GM20431 (cell line): ENCODE measurements around the gene SEMA6B.

ENCODE experiments used
- in situ Hi-C: fragments of 300-500 bp; cut with MseI, MboI; formaldehyde crosslinking; loops from one replicate; pipeline ENCODE4 v1.15.0; 2020; ENCODE audit warnings: low sequenced_read_pairs; ENCODE audit not compliant: unreplicated experiment

SEMA6B gene

DNA sequence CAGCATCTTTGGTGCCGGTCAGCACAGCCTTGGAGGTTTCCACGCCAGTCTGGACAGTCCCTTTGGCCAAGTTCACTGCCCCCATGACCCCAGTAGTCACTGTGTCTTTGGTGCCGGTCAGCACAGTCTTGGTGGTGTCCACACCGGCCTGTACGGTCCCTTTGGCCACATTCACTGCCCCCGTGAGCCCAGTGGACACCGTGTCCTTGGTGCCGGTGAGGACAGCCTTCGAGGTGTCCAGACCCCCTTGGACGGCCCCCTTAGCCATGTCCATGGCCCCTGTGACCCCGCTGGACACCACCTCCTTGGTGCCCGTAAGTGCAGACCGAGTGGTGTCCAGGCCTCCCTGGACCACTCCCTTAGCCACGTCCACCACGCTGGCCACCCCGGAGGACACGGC lies 46.2 kb downstream of the SEMA6B start:
- in situ Hi-C loops, result no loop called here

- in situ Hi-C loops, result no loop called here
Observed at GRCh38 chr19:4512070-4512469, 47.4 kb downstream of the SEMA6B start.

DNA sequence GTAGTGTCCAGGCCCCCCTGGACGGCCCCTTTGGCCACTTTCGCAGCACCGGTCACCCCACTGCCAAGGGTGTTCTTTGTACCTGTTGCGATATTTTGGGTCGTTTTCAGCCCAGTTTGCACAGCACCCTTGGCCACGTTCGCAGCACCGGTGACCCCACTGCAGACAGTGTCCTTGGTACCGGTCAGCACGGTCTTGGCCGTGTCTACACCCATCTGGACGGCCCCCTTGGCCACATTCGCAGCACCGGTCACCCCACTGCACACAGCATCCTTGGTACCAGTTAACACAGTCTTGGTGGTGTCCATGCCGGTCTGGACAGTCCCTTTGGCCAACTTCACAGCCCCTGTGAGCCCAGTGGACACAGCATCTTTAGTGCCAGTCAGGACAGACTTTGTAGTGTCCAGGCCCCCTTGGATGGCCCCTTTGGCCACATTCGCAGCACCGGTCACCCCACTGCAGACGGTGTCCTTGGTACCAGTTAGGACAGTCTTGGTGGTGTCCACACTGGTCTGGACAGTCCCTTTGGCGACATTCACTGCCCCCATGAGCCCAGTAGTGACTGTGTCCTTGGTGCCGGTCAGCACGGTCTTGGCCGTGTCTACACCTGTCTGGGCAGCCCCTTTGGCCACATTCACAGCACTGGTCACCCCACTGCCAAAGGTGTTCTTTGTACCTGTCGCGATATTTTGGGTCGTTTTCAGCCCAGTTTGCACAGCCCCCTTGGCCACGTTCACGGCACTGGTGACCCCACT lies 48.0 kb downstream of the SEMA6B start:
- in situ Hi-C loops, result no loop called here

- in situ Hi-C loops, result no loop called here
Observed at GRCh38 chr19:4510435-4511255, 48.8 kb downstream of the SEMA6B start.

- in situ Hi-C loops, result no loop called here
Observed at GRCh38 chr19:4508698-4509097, 50.8 kb downstream of the SEMA6B start.

GRCh38 chr19:4507804-4508203 lies 51.7 kb downstream of the SEMA6B start:
- in situ Hi-C loops, result no loop called here

GRCh38 chr19:4507150-4507452 lies 52.4 kb downstream of the SEMA6B start:
- in situ Hi-C loops, result no loop called here

DNA sequence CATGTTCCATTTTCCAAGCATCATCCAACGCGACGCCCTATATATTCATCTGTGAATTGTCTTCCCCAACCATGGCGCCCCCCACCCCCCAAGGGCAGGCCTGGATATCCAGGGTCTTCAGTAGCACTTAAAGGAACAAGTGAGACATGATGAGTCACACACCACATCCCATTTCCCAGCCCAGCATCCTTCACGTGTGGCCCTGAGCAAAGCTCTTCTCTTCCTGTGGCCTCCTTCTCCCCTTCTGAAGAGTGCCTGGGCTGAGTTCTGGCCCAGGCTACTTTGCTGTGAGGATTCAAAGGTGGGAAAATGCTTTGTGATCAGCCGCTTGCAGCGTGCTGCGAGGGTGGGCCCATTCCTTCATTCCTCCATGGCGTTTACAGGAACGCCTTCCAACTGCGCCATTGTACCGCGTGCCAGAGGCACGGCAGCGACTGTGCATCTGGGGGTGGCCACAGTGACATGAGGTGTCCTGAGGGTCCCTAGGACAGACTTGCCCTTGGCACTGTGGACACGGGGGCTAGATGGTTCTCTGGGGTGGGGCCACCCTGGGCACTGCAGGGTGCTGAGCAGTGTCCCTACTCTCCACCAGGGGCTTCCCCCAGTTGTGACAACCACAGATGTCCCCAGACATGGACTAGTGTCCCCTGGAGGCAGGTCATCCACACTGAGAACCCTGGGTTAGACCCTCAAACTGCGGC lies 52.9 kb downstream of the SEMA6B start:
- in situ Hi-C loops, result no loop called here

DNA sequence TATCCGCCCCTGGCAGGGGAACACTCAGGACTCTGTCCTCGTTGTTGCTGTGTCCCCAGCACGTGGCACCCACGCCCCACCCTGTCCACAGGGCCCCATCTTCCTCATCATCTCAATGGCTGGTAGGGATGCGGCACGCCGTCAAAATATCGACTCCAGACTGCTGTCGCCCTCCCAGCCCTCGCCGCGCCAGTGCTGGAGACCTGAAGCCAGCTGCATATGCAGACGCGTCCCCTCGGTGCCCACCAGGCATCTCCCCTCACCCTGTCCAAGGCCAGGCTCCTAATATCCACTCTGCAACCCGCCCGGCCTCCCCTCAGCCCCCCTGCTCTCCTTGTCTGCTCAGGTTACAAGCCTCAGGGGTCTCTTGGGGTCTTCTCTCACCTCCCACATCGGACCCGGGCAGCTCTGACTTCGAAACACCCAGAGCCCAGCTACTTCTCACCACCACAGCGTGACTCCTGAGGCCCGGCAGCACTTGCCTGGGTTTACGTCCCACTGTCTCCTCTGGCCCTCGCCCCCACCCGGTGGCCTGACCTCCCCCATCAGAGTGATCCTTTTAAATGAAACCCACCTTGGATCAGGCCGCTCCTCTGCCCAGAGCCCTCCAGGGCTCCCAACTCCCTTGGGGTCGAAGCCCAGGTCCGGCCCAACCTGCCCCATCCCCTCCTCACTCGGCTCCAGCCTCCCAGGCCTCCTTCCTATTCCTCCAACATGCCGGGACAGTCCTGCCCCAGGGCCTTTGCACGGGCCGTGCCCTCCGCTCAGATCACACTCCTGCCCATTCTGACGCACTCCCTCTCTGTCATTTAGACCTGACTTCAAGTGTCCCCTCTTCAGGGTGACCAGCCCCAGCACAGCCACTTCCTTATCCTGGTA lies 53.7 kb downstream of the SEMA6B start:
- in situ Hi-C loops, result no loop called here

DNA sequence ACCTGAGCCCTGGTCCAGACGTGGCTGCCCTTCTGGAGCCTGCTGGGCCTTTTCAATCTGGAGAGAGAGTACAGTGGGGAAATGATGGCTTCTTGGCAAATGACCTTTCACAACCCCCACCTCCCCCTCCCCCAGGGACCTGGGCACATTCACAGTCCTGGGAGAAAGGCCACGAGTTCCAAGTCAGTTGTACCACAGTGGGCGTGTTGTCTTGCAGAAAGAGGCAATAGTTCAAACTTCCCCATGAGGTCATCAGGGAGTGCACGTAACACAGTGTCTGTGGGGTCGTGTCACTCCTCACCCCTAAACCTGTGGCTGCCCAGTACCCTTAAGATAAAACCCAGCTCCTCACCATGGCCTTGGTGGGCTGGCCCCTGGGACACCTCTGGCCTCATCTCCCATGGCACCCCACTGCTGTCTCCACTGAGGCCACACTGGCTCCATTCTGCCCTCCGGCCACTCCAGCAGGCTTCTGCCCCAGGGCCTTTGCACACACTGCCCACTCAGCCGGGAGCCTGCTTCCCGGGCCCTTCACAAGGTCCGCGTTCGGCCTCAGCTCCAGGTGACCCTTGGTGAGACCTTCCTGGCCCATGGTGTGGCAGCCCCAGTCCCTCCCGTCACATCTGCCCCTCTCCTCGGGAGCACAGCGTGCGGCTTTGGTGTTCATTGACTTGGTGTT lies 54.5 kb downstream of the SEMA6B start:
- in situ Hi-C loops, result no loop called here

DNA sequence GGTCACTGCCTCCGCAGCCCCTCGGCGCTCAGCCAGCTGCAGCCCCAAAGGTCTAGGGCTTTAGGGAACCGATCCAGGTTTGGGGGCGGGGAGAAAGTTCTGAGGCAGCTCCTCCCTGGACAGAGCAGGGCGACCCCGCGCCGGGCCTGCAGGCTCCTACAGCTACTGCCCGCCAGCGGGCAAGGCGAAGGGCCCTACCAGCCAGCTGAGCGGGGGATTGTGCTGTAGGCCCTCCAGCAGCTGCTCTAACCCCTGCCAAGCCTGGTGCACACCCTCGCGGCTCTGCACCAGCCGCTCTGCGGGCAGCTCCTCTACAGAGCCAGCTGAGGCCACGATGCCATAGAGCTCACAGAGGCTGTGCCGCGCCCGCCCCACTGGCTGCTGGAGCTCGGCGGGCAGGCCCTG lies 55.2 kb downstream of the SEMA6B start:
- in situ Hi-C loops, result no loop called here

DNA sequence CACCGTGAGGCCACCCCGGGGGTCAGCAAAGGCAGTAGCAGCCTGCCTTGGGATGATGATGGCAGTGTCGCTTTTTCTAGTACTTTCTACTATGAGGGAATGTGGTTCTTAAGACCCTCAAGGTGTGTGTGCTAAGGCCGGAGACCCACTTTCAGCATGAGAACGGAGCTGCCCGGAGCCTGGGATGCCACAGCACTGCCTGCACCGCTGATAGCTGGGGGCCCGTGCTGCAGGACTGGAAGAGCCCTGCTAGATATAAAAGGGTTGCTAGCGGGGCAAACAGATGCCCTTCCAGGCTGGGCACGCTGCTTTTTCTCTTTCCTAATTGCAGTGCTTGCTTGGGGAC lies 55.7 kb downstream of the SEMA6B start:
- in situ Hi-C loops, result no loop called here

DNA sequence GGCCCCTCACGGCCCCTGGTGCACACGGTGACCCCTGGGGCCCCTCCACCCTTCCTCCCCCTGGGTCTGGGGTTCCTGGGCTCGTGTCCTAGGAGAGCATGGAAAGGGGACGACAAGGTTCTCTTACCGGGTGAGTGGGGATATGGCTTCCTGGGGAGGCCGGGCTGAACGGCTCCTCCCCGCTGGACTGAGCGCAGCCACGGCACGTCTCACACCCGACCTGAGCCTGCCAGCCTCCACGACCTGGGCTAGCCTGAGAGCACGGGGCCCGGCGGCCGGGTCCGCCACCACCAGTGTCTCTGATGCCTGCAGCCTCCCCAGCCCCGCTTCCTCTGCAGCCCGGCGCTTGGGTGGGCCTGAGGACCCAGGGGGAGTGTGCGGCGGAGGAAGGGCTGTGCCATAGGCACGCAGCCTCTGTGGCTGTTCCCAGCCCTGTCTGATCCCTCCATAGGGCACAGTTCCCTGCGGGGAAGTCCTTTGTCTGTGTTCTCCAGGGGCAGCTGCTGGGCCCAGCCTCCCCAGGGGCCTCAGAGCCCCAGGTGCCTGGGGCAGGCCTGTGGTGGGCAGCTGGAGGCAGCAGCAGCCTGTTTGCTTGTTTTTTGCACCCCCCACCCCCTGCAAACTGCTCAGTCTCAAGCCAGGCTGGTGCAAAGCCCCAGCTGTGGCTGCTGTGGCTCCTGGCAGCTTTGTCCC lies 56.2 kb downstream of the SEMA6B start:
- in situ Hi-C loops, result no loop called here

GRCh38 chr19:4502282-4503131 lies 57.0 kb downstream of the SEMA6B start:
- in situ Hi-C loops, result no loop called here

DNA sequence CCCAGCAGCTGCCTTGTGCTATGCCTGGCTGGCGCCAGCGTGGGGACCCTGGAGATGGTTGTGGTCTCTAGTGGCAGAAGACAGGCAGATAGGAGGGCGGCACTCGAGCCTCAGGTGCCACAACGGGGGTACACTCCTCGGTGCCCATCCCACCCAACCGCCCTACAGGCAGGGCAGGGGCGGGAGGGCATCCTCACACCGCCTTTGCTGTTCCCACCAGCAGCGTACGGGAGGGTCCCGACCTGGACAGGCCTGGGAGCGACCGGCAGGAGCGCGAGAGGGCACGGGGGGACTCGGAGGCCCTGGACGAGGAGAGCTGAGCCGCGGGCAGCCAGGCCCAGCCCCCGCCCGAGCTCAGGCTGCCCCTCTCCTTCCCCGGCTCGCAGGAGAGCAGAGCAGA lies 57.8 kb downstream of the SEMA6B start:
- in situ Hi-C loops, result no loop called here

GRCh38 chr19:4500841-4501591 lies 58.5 kb downstream of the SEMA6B start:
- in situ Hi-C loops, result no loop called here

DNA sequence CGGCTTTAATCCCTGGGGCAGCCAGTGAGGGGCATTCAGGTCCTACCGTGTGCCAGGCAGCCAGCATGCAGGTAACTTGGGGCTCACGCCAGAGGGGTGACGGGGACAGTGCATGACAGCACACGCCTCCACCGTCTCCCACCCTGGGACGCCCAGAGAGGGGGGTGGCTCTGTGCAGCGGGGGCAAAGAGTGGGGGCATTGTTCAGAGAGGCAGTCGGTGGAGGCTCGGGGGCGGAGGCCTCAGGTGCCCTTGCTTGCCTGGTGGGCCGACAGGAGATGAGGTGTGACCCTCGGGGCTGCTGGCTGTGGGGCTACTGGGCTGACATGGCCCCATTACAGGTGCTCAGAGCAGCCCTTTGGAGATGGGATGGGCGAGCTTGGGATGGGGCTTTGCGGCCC lies 59.6 kb downstream of the SEMA6B start:
- in situ Hi-C loops, result no loop called here

- in situ Hi-C loops, result no loop called here
Observed at GRCh38 chr19:4499318-4499717, 60.2 kb downstream of the SEMA6B start.
